ENCODE results near the gene RASL11A. TPM values are rescaled to one million over a fixed set of nuclear protein-coding genes. Genes with fewer than 3 reads are reported as not detected.
A peak's percentile ranks its signal among the peaks of the same experiment; 100 is the strongest.

RASL11A gene
- total RNA-seq, 1 donor from 2014 or later: 74.9 TPM

GRCh38 chr13:27233964-27234363 lies 36.7 kb upstream of the RASL11A start:
- no peaks in the 10 kb centered on the region for H3K36me3 ChIP-seq
- no peak overlapping the region for H3K4me3 ChIP-seq
- intact Hi-C loops (cut with DNase I): no loop called here
- no peaks in the 10 kb centered on the region for H3K27me3 ChIP-seq
- DNase-seq (ENCODE audit: extremely low spot score in 2 of 2): no peak
- TF ChIP-seq POLR2AphosphoS5 (IDR thresholded peaks at IDR 0.05; ENCODE audit: insufficient read depth in 1 of 2, low read depth in 1 of 2): no peak
- no peak for TF ChIP-seq POLR2A (IDR thresholded peaks at IDR 0.05)
- TF ChIP-seq CTCF (IDR thresholded peaks at IDR 0.05): no peak
- no peaks in the 10 kb centered on the region for H3K4me1 ChIP-seq
- no peaks in the 10 kb centered on the region for H3K9me3 ChIP-seq
- no peak overlapping the region for H3K27ac ChIP-seq

GRCh38 chr13:27236478-27236877 lies 34.2 kb upstream of the RASL11A start:
- intact Hi-C loops (cut with DNase I): no loop called here
- no peaks in the 10 kb centered on the region for H3K36me3 ChIP-seq
- DNase-seq (ENCODE audit: extremely low spot score in 2 of 2): no peak
- no peaks in the 10 kb centered on the region for H3K4me1 ChIP-seq
- no peaks in the 10 kb centered on the region for H3K27me3 ChIP-seq
- no peaks in the 10 kb centered on the region for H3K9me3 ChIP-seq
- no peak overlapping the region for H3K4me3 ChIP-seq
- no peak overlapping the region for H3K27ac ChIP-seq
- no peak for TF ChIP-seq POLR2A (IDR thresholded peaks at IDR 0.05)
- TF ChIP-seq CTCF (IDR thresholded peaks at IDR 0.05): no peak
- no peak for TF ChIP-seq POLR2AphosphoS5 (IDR thresholded peaks at IDR 0.05; ENCODE audit: insufficient read depth in 1 of 2, low read depth in 1 of 2)

GRCh38 chr13:27242702-27243101 lies 27.9 kb upstream of the RASL11A start:
- no peaks in the 10 kb centered on the region for H3K9me3 ChIP-seq
- no peak for DNase-seq (ENCODE audit: extremely low spot score in 2 of 2)
- intact Hi-C loops (cut with DNase I): no loop called here
- H3K4me1 ChIP-seq: no peaks in the 10 kb centered on the region
- no peak overlapping the region for H3K27ac ChIP-seq
- TF ChIP-seq POLR2AphosphoS5 (IDR thresholded peaks at IDR 0.05; ENCODE audit: insufficient read depth in 1 of 2, low read depth in 1 of 2) (no peak), CTCF (IDR thresholded peaks at IDR 0.05) (no peak), POLR2A (IDR thresholded peaks at IDR 0.05) (no peak)
- no peaks in the 10 kb centered on the region for H3K36me3 ChIP-seq
- no peaks in the 10 kb centered on the region for H3K27me3 ChIP-seq
- no peak overlapping the region for H3K4me3 ChIP-seq

- intact Hi-C loops (cut with DNase I): no loop called here
- no peak for TF ChIP-seq CTCF (IDR thresholded peaks at IDR 0.05)
- no peak for TF ChIP-seq POLR2AphosphoS5 (IDR thresholded peaks at IDR 0.05; ENCODE audit: insufficient read depth in 1 of 2, low read depth in 1 of 2)
- TF ChIP-seq POLR2A (IDR thresholded peaks at IDR 0.05): no peak
- H3K4me3 ChIP-seq: no peak overlapping the region
Measured at GRCh38 chr13:27245610-27246009, 25.0 kb upstream of the RASL11A start.

GRCh38 chr13:27250833-27251165 lies 19.8 kb upstream of the RASL11A start:
- peak overlapping the region; percentile 70 to 92 for H3K4me3 ChIP-seq
- peaks cover 0 to 17% of the 10 kb centered on the region in 2 donors for H3K36me3 ChIP-seq
- DNase-seq (ENCODE audit: extremely low spot score in 2 of 2): no peak
- TF ChIP-seq CTCF (IDR thresholded peaks at IDR 0.05): no peak
- no peak for TF ChIP-seq POLR2A (IDR thresholded peaks at IDR 0.05)
- no peak for TF ChIP-seq POLR2AphosphoS5 (IDR thresholded peaks at IDR 0.05; ENCODE audit: insufficient read depth in 1 of 2, low read depth in 1 of 2)
- intact Hi-C loops (cut with DNase I): loop anchor here (5.0 kb wide), 1 partner anchor 78 kb away; the partner anchor contains the start of gene USP12
- no peaks in the 10 kb centered on the region for H3K27me3 ChIP-seq
- peak overlapping the region; percentile 91 for H3K27ac ChIP-seq
- no peaks in the 10 kb centered on the region for H3K9me3 ChIP-seq
- peaks cover 50% of the 10 kb centered on the region for H3K4me1 ChIP-seq

More at GRCh38 chr13:27245610-27246009, 25.0 kb upstream of the RASL11A start:
- Histone ChIP-seq H3K9me3 (no peaks in the 10 kb centered on the region), H3K27ac (no peak overlapping the region), H3K36me3 (no peaks in the 10 kb centered on the region), H3K4me1 (peaks cover 9% of the 10 kb centered on the region), H3K27me3 (no peaks in the 10 kb centered on the region)
- no peak for DNase-seq (ENCODE audit: extremely low spot score in 2 of 2)

All from vagina (tissue), 2 donors.